Effector CD8-positive, alpha-beta T cell (primary cell): ENCODE measurements around the gene COX7B.
A peak's percentile ranks its signal among the peaks of the same experiment; 100 is the strongest.
"Not testable (repeated sequence)": the region's sequence is repeated elsewhere in the genome, so short reads cannot be mapped to it uniquely, and the experiment has no call there.

Experiments used
- DNase-seq: peaks from one replicate; lab custom pipeline; 2025; lab: John Stamatoyannopoulos, UW
- total RNA-seq, 4 experiments: gene quantifications; one replicate each; lab custom pipeline; 2026; lab: John Stamatoyannopoulos, UW

COX7B gene, protein sequence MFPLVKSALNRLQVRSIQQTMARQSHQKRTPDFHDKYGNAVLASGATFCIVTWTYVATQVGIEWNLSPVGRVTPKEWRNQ
- total RNA-seq = 38.0 to 82.5 (median 56.7) reads per million in 4 experiments

DNA sequence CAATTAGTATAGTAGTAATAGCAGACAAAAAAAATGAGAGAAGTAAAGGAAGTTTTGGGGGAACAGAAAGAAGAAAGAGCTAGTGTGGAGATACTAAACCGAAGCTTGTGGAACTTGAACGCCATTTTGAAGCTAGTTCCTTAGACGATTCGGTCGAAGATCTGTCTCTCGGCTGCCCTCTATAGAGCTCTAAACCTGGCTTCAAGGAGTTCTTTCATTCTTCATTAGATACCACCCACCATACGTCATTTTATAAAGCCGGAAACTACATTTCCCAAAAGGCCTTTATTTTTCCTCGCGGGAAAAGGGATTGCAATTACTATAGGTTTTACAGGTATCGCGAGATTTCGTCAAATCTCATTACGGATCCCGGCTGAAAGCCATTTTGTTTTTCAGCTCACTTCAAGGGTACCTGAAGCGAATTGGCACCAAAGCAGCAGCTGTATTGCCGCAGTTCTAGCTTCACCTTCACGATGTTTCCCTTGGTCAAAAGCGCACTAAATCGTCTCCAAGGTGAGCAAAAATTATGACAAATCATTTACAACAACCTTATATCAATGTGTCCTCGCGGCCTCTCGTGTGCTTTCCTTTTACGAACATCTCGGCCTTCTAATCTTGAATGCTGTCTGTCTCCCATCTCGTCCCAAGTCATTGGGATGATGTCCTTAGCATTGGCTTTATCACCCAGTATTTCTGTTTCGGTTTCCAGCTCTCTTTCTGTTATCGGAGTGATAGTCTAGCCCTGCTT lies at the start of gene COX7B:
Gene COX7B (plus strand): TSS at position 388 of the 748 bp plus-strand sequence. CDS start 86 bp downstream, at position 474.
- peak; percentile 49 for DNase-seq

DNA sequence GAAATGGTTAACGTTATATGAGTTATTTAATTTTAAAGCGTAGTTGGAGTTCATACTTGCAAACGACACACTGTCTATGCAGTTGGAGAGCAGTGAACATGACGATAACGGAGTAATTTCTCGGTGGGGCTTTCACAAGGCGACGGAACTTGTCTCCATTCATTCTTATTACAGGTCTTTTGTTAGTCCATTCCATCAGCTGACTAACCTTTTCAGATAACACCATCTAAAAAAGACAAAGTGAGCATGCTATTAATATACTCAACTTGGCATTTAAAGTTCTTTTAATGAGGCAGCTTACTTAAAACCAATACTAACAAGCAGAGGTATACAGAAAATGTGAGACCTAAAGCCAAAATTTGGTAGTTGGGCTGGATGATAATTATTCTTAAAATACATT lies 23.9 kb upstream of the COX7B start:
- DNase-seq = no peak

DNA sequence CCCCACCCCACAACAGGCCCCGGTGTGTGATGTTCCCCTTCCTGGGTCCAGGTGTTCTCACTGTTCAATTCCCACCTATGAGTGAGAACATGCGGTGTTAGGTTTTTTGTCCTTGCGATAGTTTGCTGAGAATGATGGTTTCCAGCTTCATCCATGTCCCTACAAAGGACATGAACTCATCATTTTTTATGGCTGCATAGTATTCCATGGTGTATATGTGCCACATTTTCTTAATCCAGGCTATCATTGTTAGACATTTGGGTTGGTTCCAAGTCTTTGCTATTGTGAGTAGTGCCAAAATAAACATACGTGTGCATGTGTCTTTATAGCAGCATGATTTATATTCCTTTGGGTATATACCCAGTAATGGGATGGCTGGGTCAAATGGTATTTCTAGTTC lies 17.9 kb upstream of the COX7B start:
- DNase-seq = not testable (repeated sequence)

DNA sequence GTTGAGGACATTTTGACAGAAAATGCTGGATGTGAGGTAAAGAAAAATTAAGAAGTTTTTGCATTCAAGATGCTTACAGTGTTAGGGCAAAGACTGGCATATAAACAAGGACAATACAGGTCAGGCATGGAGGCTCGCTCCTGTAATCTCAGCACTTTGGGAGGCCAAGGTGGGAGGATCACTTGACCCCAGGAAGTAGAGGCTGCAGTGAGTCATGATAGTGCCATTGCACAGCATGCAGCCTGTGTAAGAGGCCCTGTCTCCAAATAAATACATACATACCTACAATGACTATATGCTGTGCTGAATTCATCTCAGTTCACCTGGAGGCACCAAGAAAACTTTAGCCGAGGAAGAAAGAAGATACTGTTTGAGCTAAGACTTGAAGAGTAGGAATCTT lies 6.4 kb upstream of the COX7B start:
- DNase-seq = no peak

DNA sequence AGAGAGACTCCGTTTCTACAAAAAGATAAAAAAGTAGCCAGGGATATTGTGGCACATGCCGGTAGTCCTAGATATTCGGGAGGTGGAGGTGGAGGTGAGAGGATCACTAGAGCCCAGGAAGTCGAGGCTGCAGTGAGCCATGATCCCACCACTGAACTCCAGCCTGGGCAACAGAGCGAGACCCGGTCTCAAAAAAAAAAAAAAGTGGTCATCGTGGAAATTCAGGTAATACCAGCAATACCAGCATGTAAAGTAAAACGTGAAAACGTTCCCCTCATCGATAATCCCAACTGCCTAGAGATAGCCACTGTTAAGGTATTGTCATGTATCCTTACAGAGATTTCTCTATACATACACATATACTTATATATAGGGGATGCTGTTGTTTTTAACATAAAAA lies 5.6 kb upstream of the COX7B start:
- DNase-seq = no peak

DNA sequence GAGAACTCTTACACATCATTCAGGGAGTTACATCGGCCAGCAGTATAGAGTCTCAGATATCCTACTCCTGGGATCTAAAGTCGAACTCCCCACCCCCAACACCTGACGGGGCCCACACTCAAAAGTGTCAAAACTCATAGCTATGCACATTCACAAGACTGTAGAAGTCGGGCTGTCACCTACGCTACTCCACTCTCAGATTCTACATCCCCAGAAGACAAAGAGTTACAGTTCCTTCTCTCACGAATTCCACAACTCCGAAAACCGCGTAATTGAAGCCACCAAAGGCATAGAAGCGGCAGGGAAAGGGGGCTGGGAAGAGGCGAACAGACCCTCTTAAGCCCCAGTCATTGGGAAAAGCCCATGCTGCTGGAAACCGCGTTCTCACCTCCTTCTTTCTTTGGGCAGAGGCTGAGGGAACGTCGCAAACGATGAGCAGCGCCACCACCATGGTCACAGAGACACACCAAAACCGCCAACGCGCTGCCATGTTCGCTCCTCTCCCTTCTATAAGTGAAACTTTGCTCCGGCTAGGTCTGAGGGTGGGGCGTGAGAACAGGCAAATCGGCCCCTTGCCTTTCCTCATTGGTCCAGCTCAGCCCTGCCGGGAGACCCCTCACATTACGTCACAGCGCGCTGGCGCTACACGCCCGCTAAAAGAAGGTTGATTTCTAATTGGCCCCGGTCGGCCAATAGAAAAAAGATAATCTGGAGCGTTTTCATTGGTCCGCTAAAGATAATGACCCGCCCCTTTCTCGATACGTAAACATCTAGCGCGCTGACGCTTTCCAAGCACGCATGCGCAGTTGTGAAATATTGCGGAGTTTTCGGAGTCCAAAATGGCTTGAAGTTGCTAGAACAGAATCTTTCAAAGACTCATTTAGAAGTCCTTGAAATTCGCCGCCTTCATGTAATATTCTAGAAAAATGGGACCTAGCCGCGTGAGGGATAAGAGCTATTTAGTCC lies 4.1 kb upstream of the COX7B start, which contains the start of gene MAGT1:
Gene MAGT1 (minus strand): TSS at position 515 of the 966 bp plus-strand sequence. CDS start 25 bp downstream, at position 490.
- peak; percentile 94 for DNase-seq

DNA sequence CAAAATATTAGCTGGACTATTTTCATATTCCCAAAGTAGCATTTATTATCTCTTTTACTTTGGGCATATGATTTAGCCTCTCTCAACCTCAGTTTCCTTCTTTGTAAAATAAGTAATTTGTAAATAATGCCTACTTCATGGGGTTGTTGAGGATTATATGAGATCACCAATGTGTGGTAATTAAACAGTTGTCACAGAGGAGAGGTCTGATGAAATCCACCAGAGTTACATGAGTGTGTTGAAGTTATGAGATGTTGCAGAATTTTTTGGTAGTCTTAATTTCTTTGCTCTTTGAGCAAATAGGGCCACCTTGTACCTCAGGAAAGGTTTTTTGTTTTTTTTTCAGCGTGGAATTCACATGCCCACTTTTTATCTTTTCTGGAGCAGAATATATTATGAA lies 1.4 kb downstream of the COX7B start:
- DNase-seq = no peak

DNA sequence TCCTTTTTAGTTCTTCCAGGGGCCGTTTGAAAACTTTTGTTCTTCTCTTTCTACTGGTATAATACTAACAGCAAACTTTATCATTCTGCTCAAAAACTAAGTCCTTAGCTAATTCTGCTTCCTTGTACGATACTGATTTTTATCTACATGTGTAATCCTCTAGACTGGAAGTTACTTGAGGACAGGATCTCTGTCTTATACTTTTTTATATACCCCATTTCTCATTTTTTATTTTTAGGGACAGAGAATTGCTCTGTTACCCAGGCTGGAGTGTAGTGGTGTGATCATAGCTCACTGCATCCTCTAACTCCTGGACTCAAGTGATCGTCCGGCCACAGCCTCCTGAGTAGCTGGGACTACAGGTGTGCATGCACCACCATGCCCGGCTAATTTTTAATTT lies 2.2 kb downstream of the COX7B start:
- DNase-seq = no peak

DNA sequence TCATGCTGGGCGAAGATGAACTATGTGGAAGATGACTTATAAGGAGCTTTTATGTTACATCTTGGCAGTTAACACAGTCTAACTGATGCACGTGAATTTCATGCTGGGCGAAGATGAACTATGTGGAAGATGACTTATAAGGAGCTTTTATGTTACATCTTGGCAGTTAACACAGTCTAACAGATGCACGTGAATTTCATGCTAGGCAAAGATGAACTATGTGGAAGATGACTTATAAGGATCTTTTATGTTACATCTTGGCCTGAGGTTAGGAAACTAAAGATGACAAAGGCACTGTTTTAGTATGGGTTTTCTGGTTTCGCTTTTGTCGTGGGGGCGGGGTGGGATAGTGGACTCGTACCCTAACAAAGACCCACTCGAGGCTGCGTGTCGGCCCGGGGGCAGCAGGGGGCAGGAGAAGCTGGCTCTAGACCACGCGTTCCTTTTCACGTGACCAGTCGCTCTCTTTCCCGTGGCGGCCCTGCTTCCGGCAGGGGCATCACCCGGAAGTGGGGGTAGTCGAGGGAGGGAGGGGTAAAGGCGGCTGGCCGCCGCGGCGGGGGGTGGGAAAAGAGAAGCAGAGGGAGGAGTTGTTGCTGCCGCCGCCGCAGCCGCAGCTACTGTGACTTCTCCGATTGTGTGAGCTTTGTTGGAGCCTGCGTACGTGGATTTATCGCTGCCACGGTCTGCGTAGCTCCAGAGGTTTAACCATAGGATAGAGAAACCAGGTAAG lies 11.0 kb downstream of the COX7B start, which contains the start of gene ATP7A:
Gene ATP7A (plus strand): TSS at position 586 of the 733 bp plus-strand sequence. CDS start 60,949 bp downstream, outside the sequence.
- DNase-seq = peak; percentile 84

DNA sequence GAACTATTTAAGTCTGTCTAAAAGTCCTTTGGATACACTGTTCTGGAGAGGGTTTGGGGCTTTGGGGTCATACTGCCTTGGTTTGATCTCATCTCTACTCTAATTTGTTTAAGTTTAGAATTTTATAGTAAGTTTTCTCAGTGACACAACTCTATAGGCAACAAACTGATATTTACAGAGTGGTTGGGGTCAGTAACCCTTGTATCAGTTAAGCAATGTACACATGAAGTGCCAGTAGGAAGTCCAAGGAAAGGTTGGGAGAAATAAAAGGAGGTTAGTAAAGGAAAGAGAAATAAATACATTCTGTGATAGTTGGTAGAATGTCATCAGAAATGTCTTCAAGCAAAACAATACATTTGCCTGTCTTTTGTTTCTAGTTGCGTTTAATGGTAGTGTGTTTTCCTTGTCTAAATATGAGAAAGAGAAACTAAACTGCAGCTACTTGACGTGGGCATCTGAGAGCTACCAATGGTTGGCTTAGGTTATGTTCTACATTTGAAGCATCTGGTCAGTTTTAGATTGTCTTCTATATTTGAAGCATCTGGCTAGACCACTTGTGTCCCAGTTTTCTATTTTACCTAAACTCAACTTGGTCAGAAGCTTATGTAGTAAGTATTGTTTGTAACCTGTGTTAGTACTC lies 18.1 kb downstream of the COX7B start:
- no peak for DNase-seq

DNA sequence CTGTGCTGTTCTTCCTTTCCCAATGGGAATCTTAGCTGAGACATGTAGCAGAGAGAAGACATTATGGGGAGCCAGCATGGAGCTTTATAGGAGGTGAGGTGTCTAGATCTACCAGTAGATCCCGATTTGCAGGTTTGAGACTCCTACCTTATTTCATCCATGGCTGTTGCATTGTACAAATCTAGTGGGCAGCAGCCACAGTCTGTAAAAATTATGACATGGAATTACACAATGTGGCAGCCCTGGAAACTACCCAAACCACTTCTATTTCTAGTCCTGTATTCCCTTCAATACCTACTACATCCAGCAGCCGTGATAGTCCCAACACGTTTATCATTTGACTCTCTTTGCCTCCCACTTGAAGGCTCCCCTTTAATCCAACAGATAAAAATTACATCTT lies 19.3 kb downstream of the COX7B start:
- no peak for DNase-seq

DNA sequence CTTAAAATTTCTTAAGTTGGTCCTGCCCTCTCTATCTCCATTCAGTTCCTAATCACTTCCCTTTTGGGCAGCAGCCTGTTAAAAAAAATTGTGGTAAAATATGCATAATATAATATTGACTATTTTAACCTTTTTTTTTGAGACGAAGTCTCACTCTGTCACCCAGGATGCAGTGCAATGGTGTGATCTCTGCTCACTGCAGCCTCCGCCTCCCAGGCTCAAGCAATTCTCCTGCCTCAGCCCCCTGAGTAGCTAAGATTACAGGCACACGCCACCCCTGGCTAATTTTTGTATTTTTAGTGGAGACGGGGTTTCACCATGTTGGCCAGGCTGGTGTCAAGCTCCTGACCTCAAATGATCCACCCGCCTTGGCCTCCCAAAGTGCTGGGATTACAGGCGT lies 20.1 kb downstream of the COX7B start:
- DNase-seq = not testable (repeated sequence)

DNA sequence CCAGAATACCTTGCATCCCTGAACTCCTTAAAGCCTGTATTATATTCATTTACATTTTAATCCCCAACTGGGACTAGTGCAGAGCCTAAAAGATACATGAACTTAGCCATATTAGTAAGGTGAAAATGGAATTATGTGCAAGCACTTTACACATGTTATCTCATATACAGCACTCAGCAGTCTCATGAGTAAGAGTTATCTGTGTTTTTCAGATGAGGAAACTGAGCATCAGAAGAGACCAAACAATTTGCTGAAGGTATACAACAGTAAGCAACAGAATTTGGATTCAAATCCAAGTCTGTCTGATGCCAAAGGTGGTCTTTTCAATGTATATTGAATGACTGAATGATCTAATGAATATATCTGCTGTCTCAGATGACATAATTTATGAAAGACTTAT lies 23.5 kb downstream of the COX7B start:
- DNase-seq = no peak

DNA sequence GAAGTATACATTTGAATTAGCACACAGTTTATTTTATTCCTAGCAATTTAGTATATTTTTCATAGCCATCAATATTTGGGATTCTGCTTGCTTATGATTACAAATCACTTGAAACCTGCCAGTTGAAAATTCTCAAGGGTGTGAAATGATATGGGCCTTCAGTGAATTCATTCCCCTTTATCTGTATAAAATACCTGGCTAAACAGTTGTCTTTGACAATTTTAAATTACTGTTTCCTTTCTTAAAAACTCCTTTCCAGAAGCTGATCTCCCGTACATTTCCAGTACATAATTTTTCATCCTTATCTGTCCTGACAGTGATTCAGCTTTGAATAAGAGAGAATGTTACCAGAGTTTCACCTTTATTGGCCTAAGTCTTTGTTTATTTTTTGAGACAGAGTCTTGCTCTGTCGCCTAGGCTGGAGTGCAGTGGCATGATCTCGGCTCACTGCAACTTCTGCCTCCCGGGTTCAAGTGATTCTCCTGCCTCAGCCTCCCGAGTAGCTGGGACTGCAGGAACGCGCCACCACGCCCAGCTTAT lies 25.1 kb downstream of the COX7B start:
- DNase-seq = no peak

DNA sequence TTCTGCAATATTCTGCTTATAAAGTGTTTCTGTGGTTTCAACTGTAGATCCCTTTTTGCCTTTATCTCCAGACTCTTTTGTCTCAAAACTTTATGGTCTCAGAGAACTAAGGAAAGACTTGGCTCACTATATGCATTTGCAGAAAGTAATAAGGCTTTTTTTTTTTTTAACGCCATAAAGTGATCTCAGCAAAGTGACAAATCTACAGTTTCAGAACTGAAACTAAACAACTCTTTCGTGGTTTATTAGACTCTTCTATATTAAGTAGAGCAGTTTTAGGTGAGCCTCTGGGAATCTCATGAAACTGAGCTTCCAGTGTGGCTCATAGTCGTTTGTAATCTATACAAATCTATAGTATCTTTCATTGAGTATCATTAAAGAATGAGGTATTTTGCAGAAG lies 26.5 kb downstream of the COX7B start:
- no peak for DNase-seq

DNA sequence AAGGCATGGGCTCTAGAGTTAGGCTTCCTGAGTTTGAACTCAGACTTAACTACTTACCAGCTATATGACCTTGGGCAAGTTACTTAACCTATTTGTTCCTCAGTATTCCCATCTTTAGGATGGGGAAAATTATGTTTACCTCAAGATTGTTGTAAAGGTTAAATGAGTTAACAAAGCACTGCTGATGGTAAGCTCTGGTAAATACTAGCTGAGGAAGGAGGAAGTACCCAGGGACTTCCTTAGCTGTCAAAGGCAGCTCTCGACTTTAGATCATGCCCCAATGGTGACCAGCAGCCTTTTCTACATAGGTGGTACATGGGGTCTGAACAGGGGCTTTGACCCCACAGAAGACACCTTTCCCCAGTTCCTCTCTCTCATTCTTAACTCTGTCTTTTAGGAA lies 31.3 kb downstream of the COX7B start:
- no peak for DNase-seq

DNA sequence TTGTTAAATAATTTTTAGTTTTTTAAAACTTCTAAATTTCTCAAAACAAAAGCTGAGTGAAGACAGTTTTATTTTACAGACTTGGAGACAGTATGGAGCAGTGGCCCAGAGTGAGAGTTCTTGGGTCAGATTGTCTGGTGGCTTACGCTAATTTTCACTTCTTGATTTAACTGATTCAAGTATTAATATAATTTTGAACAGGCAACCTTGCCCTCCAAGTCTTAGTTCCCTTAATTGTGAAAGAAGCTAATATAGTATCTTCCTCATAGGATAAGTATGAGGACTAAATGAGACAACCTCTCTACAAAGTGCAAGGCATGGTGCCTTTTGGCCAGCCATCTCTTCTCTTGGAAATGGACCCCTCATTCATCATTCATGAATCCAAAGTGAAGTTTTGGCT lies 36.6 kb downstream of the COX7B start:
- no peak for DNase-seq

DNA sequence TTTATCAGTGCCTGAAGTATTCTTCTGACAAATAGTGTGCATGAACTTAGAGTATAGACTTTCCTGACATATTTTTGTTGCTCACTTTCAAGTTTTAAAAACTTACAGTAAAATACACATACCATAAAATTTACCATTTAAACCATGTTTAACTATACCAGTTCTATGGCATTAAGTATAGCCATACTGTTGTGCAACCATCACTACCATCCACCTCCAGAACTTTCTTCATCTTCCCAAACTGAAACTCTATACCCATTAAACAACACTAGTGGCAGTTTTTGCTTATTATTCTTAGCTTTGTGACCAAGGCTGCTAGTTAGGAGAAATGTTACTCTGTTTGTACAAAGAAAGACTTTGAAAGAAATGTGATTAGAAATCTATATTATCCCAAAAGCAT lies 37.0 kb downstream of the COX7B start:
- no peak for DNase-seq

DNA sequence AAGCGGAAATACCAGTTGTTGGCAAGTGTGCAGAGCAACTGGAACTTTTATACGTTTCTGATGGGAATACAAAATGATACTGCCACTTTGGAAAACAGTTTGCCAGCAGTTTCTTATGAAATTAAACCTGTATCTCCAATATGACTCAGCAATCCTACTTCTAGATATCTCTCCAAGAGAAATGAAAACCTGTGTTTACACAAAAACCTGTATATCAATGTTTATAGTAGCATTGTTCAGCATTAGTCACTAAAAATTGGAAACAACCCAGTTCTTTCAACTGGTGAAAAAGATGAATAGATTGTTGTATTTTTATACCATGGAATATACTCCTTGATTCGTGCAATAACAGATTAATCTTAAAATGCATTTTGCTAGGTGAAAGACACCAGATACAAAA lies 38.0 kb downstream of the COX7B start:
- no peak for DNase-seq

DNA sequence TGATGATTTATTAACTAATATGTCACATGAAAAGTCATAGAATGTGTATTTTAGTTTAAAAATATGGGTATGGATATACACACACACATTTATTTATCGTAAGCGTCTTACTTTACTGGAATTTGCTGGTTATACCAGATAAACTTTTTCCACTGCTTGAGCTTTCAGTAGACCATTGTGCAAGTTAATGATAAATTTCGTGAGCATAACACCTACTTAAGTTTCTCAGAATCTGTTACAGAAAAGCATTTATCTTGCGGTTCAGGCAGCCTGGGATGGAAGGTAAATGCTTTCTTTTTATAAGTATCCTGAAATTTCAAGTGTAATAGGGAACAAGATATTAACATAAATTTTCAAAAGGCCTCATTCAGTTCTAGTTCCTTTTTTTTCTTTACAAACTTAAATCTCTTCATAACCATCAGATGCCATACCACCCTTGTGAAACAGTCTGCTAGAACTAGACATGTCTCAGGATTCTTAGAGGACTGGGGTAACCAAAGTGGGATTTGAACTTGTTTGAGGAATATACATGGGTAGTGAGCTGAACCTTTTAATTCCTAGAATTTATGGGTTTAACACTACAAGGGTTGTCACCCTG lies 38.9 kb downstream of the COX7B start:
- no peak for DNase-seq
